Psoas muscle (tissue), 8 donors: ENCODE data around the gene NR3C1. TPM values are rescaled to one million over a fixed set of nuclear protein-coding genes. Genes with fewer than 3 reads are reported as not detected.

Source experiments
- ATAC-seq, 4 donors: fragments of 200-7000 bp; cut with Tn5 transposase; one replicate each; pipeline ENCODE4 v1.9.1; 2020; ENCODE audit warnings: moderate library complexity in 3 of 4, mild to moderate bottlenecking in 2 of 4
- DNase-seq, 2 donors: peaks; one replicate each; pipeline ENCODE4 v3.0.0-alpha.2; 2020
- H3K27ac ChIP-seq: fragments of 200-600 bp; one replicate; pipeline ENCODE4 v1.8.0; 2022
- H3K27me3 ChIP-seq, 3 donors: fragments of 200-600 bp in 1 of 3; one replicate each; pipeline versions ENCODE4 v1.6.1 to v1.8.0; 2013 to 2022; ENCODE audit warnings: low read length in 2 of 3, mild to moderate bottlenecking in 2 of 3, moderate library complexity in 1 of 3; ENCODE audit not compliant: insufficient read depth in 3 of 3
- H3K36me3 ChIP-seq, 2 donors: fragments of 200-600 bp in 1 of 2; one replicate each; pipeline versions ENCODE4 v1.6.1 to v1.8.0; 2013 to 2022; ENCODE audit warnings: low read depth in 1 of 2, mild to moderate bottlenecking in 1 of 2, moderate library complexity in 1 of 2; ENCODE audit not compliant: insufficient read depth in 1 of 2
- H3K4me1 ChIP-seq: fragments of 200-600 bp; one replicate; pipeline ENCODE4 v1.8.0; 2022
- H3K4me3 ChIP-seq: fragments of 200-600 bp; one replicate; pipeline ENCODE4 v1.8.0; 2022; ENCODE audit warnings: mild to moderate bottlenecking
- H3K9me3 ChIP-seq: fragments of 200-600 bp; one replicate; pipeline ENCODE4 v1.8.0; 2022
- CTCF ChIP-seq: fragments of 200-600 bp; IDR thresholded peaks from one replicate; pipeline ENCODE4 v1.8.0; 2022; ENCODE audit warnings: antibody characterized with exemption
- WGBS, 3 donors: extraction: QIAGEN DNeasy Blood & Tissue Kit; methylation state at CpG; one replicate each; pipeline versions ENCODE4 v1.1.6 to v1.1.7; 2013; 5-methylcytosine and 5-hydroxymethylcytosine counted together
- intact Hi-C, 2 donors: fragments of 100-400 bp; cut with DNase I; formaldehyde crosslinking; loops; one replicate each; pipeline versions ENCODE4 v1.11.0 to v1.14.2; 2022
- polyA plus RNA-seq, 3 donors: library from polyadenylated mRNA; stranded (reverse); fragments of 200-250 nt; gene quantifications; one replicate each; pipeline ENCODE4 v1.2.3, GENCODE V29; 2013
- total RNA-seq, 4 donors: library from RNA; stranded (reverse); fragmentation: NEBNext Ultra II Directional in 2 of 4; extraction: Animal tissue kit (Norgen Biotek cat#: 25700) in 2 of 4; gene quantifications; one replicate each; pipeline versions ENCODE4 v1.2.1 to v1.2.4, GENCODE V29; 2021 to 2023
- donor health status: healthy with polysubstance abuse.
- donor health status: DM: no; HTN: no; CAD: no; lungs with moderate emphysema.
- donor health status: Bipolar disorder and iron deficiency.
- donor health status: healthy.
- donor health status: DM: yes; HTN: yes; CAD: no.
- donor health status: DM: no; HTN: no; CAD: no.
- donor health status: DM: no; HTN: no; CAD: no.
- donor health status: DM: yes; HTN: yes; CAD: no.

Gene NR3C1
- total and polyA plus RNA-seq, 7 donors = 16.5 to 89.7 (median 55.8) TPM

DNA sequence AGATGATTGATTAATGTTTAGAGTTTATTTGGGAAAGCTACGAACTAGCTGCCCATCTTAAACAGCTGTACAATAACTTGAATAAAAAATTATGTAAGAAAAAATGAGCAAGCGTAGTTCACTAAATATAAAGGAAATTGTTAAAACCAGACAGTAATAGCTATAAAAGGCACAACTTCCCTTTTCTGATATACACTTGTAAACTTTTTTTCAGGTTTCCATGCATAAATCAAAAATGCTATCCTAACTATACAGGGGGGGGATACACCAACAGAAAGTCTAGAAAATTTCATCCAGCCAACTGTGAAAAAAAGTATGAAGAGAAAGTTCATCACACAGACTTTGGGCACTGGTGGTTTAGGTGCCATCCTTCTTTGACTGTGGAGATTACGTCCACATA, 122.3 kb downstream of the NR3C1 start:
- WGBS, 3 donors = 78 to 89% (median 82%) methylated on average over 3 of the region's 3 CpGs
- TF ChIP-seq CTCF = no peak
- H3K27me3 ChIP-seq = no peaks in the 10 kb centered on the region
- peaks cover 10% of the 10 kb centered on the region for H3K9me3 ChIP-seq
- ATAC-seq (no peak), DNase-seq (no peak)
- H3K4me1 ChIP-seq = no peaks in the 10 kb centered on the region
- H3K36me3 ChIP-seq = peaks cover 3 to 43% of the 10 kb centered on the region in 2 donors
- no peak overlapping the region for H3K4me3 ChIP-seq
- intact Hi-C loops = no loop called here
- H3K27ac ChIP-seq = no peak overlapping the region

DNA sequence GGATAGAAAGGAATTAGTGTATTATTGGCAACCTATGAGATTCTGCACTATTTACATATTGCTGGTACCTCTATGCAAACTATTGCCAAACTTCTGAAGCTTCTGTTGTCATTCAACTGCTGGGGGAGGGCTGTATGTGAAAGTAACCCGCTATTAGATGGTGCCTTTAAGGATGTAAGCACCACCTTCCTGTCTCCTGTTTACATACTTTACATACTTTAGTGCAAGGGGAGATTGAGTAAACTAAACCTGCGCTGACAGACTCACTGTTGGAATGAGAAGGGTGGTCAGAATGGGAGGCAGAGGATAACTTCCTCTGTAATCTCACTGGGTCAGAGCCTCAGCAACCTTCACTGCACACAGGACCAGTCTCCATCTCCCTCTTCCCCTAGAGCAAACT, 123.8 kb downstream of the NR3C1 start:
- peaks cover 3 to 43% of the 10 kb centered on the region in 2 donors for H3K36me3 ChIP-seq
- DNase-seq (no peak), ATAC-seq (peak in 1 of 4 donors; percentile 34)
- intact Hi-C loops = no loop called here
- H3K27ac ChIP-seq = no peak overlapping the region
- H3K4me1 ChIP-seq = no peaks in the 10 kb centered on the region
- TF ChIP-seq CTCF = no peak
- no peaks in the 10 kb centered on the region for H3K27me3 ChIP-seq
- H3K9me3 ChIP-seq = peaks cover 10% of the 10 kb centered on the region
- 53 to 55% (median 54%) methylated on average over 2 of the region's 2 CpGs for WGBS, 3 donors
- no peak overlapping the region for H3K4me3 ChIP-seq

- TF ChIP-seq CTCF = no peak
- WGBS, 3 donors = 55 to 89% (median 58%) methylated on average over 2 of the region's 2 CpGs
- H3K27me3 ChIP-seq = no peaks in the 10 kb centered on the region
- DNase-seq (no peak), ATAC-seq (no peak)
- no peaks in the 10 kb centered on the region for H3K4me1 ChIP-seq
- H3K27ac ChIP-seq = no peak overlapping the region
- intact Hi-C loops = no loop called here
- peaks cover 3 to 34% of the 10 kb centered on the region in 2 donors for H3K36me3 ChIP-seq
- no peak overlapping the region for H3K4me3 ChIP-seq
- H3K9me3 ChIP-seq = no peaks in the 10 kb centered on the region
These were observed 126.0 kb downstream of the NR3C1 start for GRCh38 chr5:143277536-143277935.

- Histone ChIP-seq H3K4me3 (no peak overlapping the region), H3K36me3 (peaks cover 3 to 19% of the 10 kb centered on the region in 2 donors), H3K9me3 (no peaks in the 10 kb centered on the region), H3K27ac (no peak overlapping the region), H3K27me3 (no peaks in the 10 kb centered on the region), H3K4me1 (no peaks in the 10 kb centered on the region)
- ATAC-seq (no peak), DNase-seq (no peak)
- WGBS, 3 donors = 75 to 83% (median 76%) methylated on average over 6 of the region's 6 CpGs
- TF ChIP-seq CTCF = no peak
- intact Hi-C loops = no loop called here
These were observed 127.7 kb downstream of the NR3C1 start for GRCh38 chr5:143275512-143276363.
